ENCODE data around the gene STARD9. TPM values are rescaled to one million over a fixed set of nuclear protein-coding genes. Genes with fewer than 3 reads are reported as not detected.
"Not testable (repeated sequence)": the region's sequence is repeated elsewhere in the genome, so short reads cannot be mapped to it uniquely, and the experiment has no call there.

STARD9 gene
- total RNA-seq, 1 donor from 2014 or later = 7.1 TPM

DNA sequence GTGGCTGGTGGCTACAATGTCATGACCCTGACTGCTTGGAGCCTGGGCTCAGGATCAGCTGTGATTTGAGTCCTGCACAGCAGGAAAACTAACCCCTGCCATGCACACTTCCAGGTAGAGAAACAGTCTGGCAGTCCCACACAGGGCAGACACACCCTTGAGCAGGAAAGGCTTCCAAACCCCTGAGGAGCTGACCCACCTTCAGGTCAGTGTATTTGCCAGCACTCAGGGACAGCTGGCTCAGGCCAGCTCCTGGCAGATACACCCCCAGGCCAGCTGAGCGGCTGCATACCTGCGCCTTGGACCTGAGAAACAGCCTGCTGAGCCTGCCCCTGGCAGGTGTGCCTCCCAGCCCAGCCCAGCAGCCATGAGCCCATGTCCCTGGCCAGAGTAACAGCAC is 183.7 kb downstream of the STARD9 start:
- no peak overlapping the region for H3K4me3 Mint-ChIP-seq (ENCODE audit: unreplicated experiment)
- H3K9me3 ChIP-seq (ENCODE audit: insufficient read depth, low read depth, low read length) = peaks cover 2% of the 10 kb centered on the region
- H4K20me1 ChIP-seq (ENCODE audit: insufficient read depth, low read length) = peaks cover 8% of the 10 kb centered on the region
- DNase-seq (ENCODE audit: low read depth) (no peak), FAIRE-seq (no peak)
- no peaks in the 10 kb centered on the region for H3K4me1 Mint-ChIP-seq (ENCODE audit: low read depth, unreplicated experiment)
- no peaks in the 10 kb centered on the region for H3K36me3 ChIP-seq (ENCODE audit: insufficient read depth, low read length)
- no peaks in the 10 kb centered on the region for H3K79me2 ChIP-seq (ENCODE audit: insufficient read depth, low read length)
- peaks cover 18% of the 10 kb centered on the region for H3K36me3 Mint-ChIP-seq (ENCODE audit: low read depth, unreplicated experiment)
- no peaks in the 10 kb centered on the region for H3K4me1 ChIP-seq (ENCODE audit: insufficient read depth, low read length)
- H3K27me3 ChIP-seq (ENCODE audit: insufficient read depth, low read length) = no peaks in the 10 kb centered on the region
- TF ChIP-seq, protein P1, sequence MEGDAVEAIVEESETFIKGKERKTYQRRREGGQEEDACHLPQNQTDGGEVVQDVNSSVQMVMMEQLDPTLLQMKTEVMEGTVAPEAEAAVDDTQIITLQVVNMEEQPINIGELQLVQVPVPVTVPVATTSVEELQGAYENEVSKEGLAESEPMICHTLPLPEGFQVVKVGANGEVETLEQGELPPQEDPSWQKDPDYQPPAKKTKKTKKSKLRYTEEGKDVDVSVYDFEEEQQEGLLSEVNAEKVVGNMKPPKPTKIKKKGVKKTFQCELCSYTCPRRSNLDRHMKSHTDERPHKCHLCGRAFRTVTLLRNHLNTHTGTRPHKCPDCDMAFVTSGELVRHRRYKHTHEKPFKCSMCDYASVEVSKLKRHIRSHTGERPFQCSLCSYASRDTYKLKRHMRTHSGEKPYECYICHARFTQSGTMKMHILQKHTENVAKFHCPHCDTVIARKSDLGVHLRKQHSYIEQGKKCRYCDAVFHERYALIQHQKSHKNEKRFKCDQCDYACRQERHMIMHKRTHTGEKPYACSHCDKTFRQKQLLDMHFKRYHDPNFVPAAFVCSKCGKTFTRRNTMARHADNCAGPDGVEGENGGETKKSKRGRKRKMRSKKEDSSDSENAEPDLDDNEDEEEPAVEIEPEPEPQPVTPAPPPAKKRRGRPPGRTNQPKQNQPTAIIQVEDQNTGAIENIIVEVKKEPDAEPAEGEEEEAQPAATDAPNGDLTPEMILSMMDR (IDR thresholded peaks at IDR 0.05; ENCODE audit: insufficient read depth, low read depth, low read length) = no peak
- no peak overlapping the region for H3K27ac ChIP-seq (ENCODE audit: low read depth, low read length)
- no peak overlapping the region for H3K9ac ChIP-seq (ENCODE audit: low read length)
- no peak overlapping the region for H2AFZ ChIP-seq (ENCODE audit: low read depth, low read length)
- H3K9me3 Mint-ChIP-seq (ENCODE audit: unreplicated experiment) = peaks cover 17% of the 10 kb centered on the region
- H3K27ac Mint-ChIP-seq (ENCODE audit: unreplicated experiment) = no peak overlapping the region
- H3K27me3 Mint-ChIP-seq (ENCODE audit: low read depth, unreplicated experiment) = no peaks in the 10 kb centered on the region
- H3K4me2 ChIP-seq (ENCODE audit: low read length) = no peak overlapping the region
- no peak overlapping the region for H3K4me3 ChIP-seq (ENCODE audit: insufficient read depth, low read depth, low read length)

DNA sequence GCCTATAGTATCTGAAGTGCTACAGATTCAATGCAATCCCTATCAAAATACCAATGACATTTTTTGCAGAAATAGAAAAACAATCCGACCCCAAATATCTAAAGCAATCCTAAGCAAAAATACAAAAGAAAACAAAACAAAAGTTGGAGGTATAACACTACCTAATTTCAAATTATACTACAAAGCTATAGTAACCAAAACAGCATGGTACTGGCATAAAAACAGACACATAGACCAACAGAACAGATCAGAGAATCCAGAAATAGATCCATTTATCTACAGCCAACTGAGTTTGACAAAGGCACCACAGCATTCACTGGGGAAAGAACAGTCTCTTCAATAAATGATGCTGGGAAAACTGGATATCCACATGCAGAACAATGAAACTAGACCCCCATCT is 185.4 kb downstream of the STARD9 start:
- H3K9ac ChIP-seq (ENCODE audit: low read length) = no peak overlapping the region
- H3K9me3 ChIP-seq (ENCODE audit: insufficient read depth, low read depth, low read length) = peaks cover 2% of the 10 kb centered on the region
- H3K79me2 ChIP-seq (ENCODE audit: insufficient read depth, low read length) = no peaks in the 10 kb centered on the region
- no peak for DNase-seq (ENCODE audit: low read depth)
- no peak for TF ChIP-seq EZH2 (IDR thresholded peaks at IDR 0.05; ENCODE audit: insufficient read depth, low read length)
- TF ChIP-seq, protein P1 (IDR thresholded peaks at IDR 0.05; ENCODE audit: insufficient read depth, low read depth, low read length) = no peak
- H4K20me1 ChIP-seq (ENCODE audit: insufficient read depth, low read length) = peaks cover 8% of the 10 kb centered on the region
- H3K27ac ChIP-seq (ENCODE audit: low read depth, low read length) = no peak overlapping the region
- Mint-ChIP-seq H3K27me3 (ENCODE audit: low read depth, unreplicated experiment) (no peaks in the 10 kb centered on the region), H3K4me3 (ENCODE audit: unreplicated experiment) (no peak overlapping the region), H3K36me3 (ENCODE audit: low read depth, unreplicated experiment) (peaks cover 18% of the 10 kb centered on the region), H3K4me1 (ENCODE audit: low read depth, unreplicated experiment) (no peaks in the 10 kb centered on the region), H3K9me3 (ENCODE audit: unreplicated experiment) (peaks cover 22% of the 10 kb centered on the region), H3K27ac (ENCODE audit: unreplicated experiment) (no peak overlapping the region)
- no peak overlapping the region for H3K4me2 ChIP-seq (ENCODE audit: low read length)
- no peaks in the 10 kb centered on the region for H3K4me1 ChIP-seq (ENCODE audit: insufficient read depth, low read length)
- H2AFZ ChIP-seq (ENCODE audit: low read depth, low read length) = no peak overlapping the region
- no peaks in the 10 kb centered on the region for H3K36me3 ChIP-seq (ENCODE audit: insufficient read depth, low read length)
- no peak for FAIRE-seq
- H3K4me3 ChIP-seq (ENCODE audit: insufficient read depth, low read depth, low read length) = no peak overlapping the region
- no peaks in the 10 kb centered on the region for H3K27me3 ChIP-seq (ENCODE audit: insufficient read depth, low read length)

GRCh38 chr15:42761813-42762212 is 186.4 kb downstream of the STARD9 start:
- H3K27me3 Mint-ChIP-seq (ENCODE audit: low read depth, unreplicated experiment); H3K4me3 Mint-ChIP-seq (ENCODE audit: unreplicated experiment); H3K36me3 ChIP-seq (ENCODE audit: insufficient read depth, low read length); H3K4me3 ChIP-seq (ENCODE audit: insufficient read depth, low read depth, low read length); H3K4me1 ChIP-seq (ENCODE audit: insufficient read depth, low read length); H3K4me2 ChIP-seq (ENCODE audit: low read length); H3K9me3 ChIP-seq (ENCODE audit: insufficient read depth, low read depth, low read length); H3K9ac ChIP-seq (ENCODE audit: low read length); H3K79me2 ChIP-seq (ENCODE audit: insufficient read depth, low read length); FAIRE-seq; H3K27ac Mint-ChIP-seq (ENCODE audit: unreplicated experiment); H2AFZ ChIP-seq (ENCODE audit: low read depth, low read length); H3K27ac ChIP-seq (ENCODE audit: low read depth, low read length); DNase-seq (ENCODE audit: low read depth); H4K20me1 ChIP-seq (ENCODE audit: insufficient read depth, low read length); H3K4me1 Mint-ChIP-seq (ENCODE audit: low read depth, unreplicated experiment); H3K27me3 ChIP-seq (ENCODE audit: insufficient read depth, low read length): not testable (repeated sequence)
- peaks cover 18% of the 10 kb centered on the region for H3K36me3 Mint-ChIP-seq (ENCODE audit: low read depth, unreplicated experiment)
- H3K9me3 Mint-ChIP-seq (ENCODE audit: unreplicated experiment) = peaks cover 22% of the 10 kb centered on the region

DNA sequence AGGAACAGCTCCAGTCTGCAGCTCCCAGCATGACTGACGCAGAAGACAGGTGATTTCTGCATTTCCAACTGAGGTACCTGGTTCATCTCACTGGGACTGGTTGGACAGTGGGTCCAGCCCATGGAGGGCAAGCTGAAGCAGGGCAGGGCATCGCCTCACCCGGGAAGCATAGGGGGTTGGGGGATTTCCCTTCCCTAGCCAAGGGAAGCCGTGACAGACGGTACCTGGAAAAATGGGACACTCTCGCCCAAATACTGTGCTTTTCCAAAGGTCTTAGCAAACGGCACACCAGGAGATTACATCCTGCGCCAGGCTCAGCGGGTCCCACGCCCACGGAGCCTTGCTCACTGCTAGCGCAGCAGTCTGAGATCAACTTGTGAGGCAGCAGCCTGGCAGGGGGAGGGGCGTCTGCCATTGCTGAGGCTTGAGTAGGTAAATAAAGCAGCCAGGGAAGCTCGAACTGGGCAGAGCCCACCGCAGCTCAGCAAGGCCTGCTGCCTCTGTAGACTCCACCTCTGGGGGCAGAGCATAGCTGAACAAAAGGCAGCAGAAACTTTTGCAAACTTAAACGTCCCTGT is 188.8 kb downstream of the STARD9 start:
- not testable (repeated sequence) for H3K9ac ChIP-seq (ENCODE audit: low read length); H3K4me1 Mint-ChIP-seq (ENCODE audit: low read depth, unreplicated experiment); H3K4me3 ChIP-seq (ENCODE audit: insufficient read depth, low read depth, low read length); H3K27ac Mint-ChIP-seq (ENCODE audit: unreplicated experiment); H3K4me1 ChIP-seq (ENCODE audit: insufficient read depth, low read length); H3K27me3 Mint-ChIP-seq (ENCODE audit: low read depth, unreplicated experiment); H4K20me1 ChIP-seq (ENCODE audit: insufficient read depth, low read length); H2AFZ ChIP-seq (ENCODE audit: low read depth, low read length); H3K27me3 ChIP-seq (ENCODE audit: insufficient read depth, low read length); H3K4me2 ChIP-seq (ENCODE audit: low read length); H3K9me3 ChIP-seq (ENCODE audit: insufficient read depth, low read depth, low read length); H3K4me3 Mint-ChIP-seq (ENCODE audit: unreplicated experiment); H3K79me2 ChIP-seq (ENCODE audit: insufficient read depth, low read length); H3K36me3 ChIP-seq (ENCODE audit: insufficient read depth, low read length); DNase-seq (ENCODE audit: low read depth); H3K27ac ChIP-seq (ENCODE audit: low read depth, low read length); FAIRE-seq
- Mint-ChIP-seq H3K9me3 (ENCODE audit: unreplicated experiment) (peaks cover 26% of the 10 kb centered on the region), H3K36me3 (ENCODE audit: low read depth, unreplicated experiment) (peaks cover 20% of the 10 kb centered on the region)

GRCh38 chr15:42766109-42766508 is 190.7 kb downstream of the STARD9 start:
- not testable (repeated sequence) for FAIRE-seq

More at GRCh38 chr15:42766109-42766508, 190.7 kb downstream of the STARD9 start:
- H3K79me2 ChIP-seq (ENCODE audit: insufficient read depth, low read length); H2AFZ ChIP-seq (ENCODE audit: low read depth, low read length); H3K4me3 ChIP-seq (ENCODE audit: insufficient read depth, low read depth, low read length); DNase-seq (ENCODE audit: low read depth); H4K20me1 ChIP-seq (ENCODE audit: insufficient read depth, low read length); H3K27ac ChIP-seq (ENCODE audit: low read depth, low read length); H3K9me3 ChIP-seq (ENCODE audit: insufficient read depth, low read depth, low read length); H3K27me3 ChIP-seq (ENCODE audit: insufficient read depth, low read length); H3K4me1 ChIP-seq (ENCODE audit: insufficient read depth, low read length); H3K27me3 Mint-ChIP-seq (ENCODE audit: low read depth, unreplicated experiment); H3K4me3 Mint-ChIP-seq (ENCODE audit: unreplicated experiment); H3K4me1 Mint-ChIP-seq (ENCODE audit: low read depth, unreplicated experiment); H3K27ac Mint-ChIP-seq (ENCODE audit: unreplicated experiment); H3K4me2 ChIP-seq (ENCODE audit: low read length); H3K9ac ChIP-seq (ENCODE audit: low read length); H3K36me3 ChIP-seq (ENCODE audit: insufficient read depth, low read length): not testable (repeated sequence)
- Mint-ChIP-seq H3K36me3 (ENCODE audit: low read depth, unreplicated experiment) (peaks cover 18% of the 10 kb centered on the region), H3K9me3 (ENCODE audit: unreplicated experiment) (peaks cover 22% of the 10 kb centered on the region)
